ENCODE results near the gene APCDD1.
"Not testable (repeated sequence)": the region's sequence is repeated elsewhere in the genome, so short reads cannot be mapped to it uniquely, and the experiment has no call there.

The APCDD1 gene

DNA sequence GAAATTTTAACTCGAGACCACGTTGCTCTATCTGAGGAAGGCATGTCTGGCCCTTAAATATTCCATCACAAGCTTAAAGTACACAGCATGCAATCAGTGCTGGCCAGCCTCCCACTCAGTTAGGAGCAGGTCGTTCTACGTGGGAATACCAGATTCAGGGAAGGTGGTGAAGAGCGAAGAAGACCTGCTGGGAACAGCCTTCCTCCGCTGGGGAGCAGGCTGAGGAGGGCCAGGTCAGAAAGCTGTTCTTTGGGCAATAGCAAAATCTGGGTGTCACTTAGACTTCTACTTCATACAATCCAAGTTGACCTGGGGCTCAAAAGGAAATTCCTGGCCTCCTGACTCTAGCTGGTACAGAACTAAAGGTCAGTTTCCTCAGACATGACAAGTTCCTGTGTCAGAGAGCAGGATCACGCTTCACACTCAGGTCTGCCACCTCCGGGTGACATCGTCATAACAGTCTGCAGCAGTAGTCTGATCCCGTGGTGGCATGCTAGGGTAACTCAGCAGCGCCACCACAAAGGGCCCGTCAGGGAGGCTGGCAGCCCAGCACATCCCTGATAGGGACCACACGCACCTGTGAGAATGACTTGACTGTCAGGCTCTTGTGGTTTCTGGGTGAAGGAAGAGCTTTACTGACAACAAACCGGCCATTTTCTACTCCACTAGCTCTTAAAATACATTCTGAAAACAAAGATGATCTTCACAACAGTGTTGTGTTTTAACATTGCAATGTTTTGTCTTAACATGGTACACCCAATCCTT is 36.1 kb downstream of the APCDD1 start:
- H3K4me1 ChIP-seq = no peaks in the 10 kb centered on the region
- DNase-seq = no peak
- H3K9me3 ChIP-seq = no peaks in the 10 kb centered on the region
- no peak overlapping the region for H3K4me3 ChIP-seq (ENCODE audit: low read depth, low read length)
- H3K36me3 ChIP-seq = no peaks in the 10 kb centered on the region
- TF ChIP-seq, protein P1, sequence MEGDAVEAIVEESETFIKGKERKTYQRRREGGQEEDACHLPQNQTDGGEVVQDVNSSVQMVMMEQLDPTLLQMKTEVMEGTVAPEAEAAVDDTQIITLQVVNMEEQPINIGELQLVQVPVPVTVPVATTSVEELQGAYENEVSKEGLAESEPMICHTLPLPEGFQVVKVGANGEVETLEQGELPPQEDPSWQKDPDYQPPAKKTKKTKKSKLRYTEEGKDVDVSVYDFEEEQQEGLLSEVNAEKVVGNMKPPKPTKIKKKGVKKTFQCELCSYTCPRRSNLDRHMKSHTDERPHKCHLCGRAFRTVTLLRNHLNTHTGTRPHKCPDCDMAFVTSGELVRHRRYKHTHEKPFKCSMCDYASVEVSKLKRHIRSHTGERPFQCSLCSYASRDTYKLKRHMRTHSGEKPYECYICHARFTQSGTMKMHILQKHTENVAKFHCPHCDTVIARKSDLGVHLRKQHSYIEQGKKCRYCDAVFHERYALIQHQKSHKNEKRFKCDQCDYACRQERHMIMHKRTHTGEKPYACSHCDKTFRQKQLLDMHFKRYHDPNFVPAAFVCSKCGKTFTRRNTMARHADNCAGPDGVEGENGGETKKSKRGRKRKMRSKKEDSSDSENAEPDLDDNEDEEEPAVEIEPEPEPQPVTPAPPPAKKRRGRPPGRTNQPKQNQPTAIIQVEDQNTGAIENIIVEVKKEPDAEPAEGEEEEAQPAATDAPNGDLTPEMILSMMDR (IDR thresholded peaks at IDR 0.05; ENCODE audit: low read depth, low read length) = 0 out of 2 replicates have a peak, but pooled peaks have one; percentile 5
- no peaks in the 10 kb centered on the region for H3K27me3 ChIP-seq

DNA sequence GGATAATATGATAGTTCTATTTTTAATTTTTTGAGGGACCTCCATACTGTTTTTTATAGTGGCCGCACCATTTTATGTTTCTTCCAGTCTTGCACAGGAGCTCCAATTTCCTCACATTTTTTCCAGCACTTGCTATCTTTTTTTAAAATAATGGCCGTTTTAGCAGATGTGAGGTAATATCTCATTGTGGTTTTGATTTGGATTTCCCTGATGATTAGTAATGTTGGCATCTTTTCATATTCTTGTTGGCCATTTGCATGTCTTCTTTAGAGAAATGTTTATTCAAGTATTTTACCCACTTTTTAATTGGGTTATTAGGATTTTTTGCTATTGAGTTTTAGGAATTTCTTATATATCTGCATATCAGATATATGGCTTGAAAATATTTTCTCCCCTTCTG is 41.5 kb downstream of the APCDD1 start:
- H3K9me3 ChIP-seq = no peaks in the 10 kb centered on the region
- H3K27me3 ChIP-seq = no peaks in the 10 kb centered on the region
- H3K4me3 ChIP-seq (ENCODE audit: low read depth, low read length) = no peak overlapping the region
- no peaks in the 10 kb centered on the region for H3K36me3 ChIP-seq
- no peak for DNase-seq
- TF ChIP-seq, protein P1 (IDR thresholded peaks at IDR 0.05; ENCODE audit: low read depth, low read length) = no peak
- no peaks in the 10 kb centered on the region for H3K4me1 ChIP-seq

DNA sequence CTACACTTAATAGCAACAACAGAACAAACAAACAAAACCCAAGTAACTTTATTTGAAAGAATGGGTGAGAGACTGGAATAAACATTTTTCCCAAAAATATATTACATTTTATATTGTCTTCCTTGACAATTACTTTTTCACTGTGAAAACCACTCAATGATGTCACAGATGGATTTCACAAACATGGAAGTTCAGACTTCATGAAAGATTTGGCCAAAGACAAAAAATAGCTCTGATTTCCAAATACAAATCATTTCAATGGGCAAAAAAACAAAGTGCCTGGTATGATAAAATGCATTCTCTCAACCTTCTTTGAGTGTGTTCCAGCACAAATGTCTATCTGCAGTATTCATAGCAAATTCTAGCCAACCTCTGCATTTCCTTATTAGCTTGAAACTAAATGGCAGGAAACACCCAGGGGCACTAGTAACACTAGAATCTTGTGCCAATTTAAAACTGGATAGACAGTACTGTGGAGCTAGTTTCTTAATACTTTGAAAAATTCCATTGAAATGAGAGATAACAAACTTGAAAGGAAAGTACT is 42.8 kb downstream of the APCDD1 start:
- no peaks in the 10 kb centered on the region for H3K9me3 ChIP-seq
- TF ChIP-seq, protein P1 (IDR thresholded peaks at IDR 0.05; ENCODE audit: low read depth, low read length) = no peak
- H3K4me1 ChIP-seq = no peaks in the 10 kb centered on the region
- no peak for DNase-seq
- H3K36me3 ChIP-seq = no peaks in the 10 kb centered on the region
- no peaks in the 10 kb centered on the region for H3K27me3 ChIP-seq
- H3K4me3 ChIP-seq (ENCODE audit: low read depth, low read length) = no peak overlapping the region

DNA sequence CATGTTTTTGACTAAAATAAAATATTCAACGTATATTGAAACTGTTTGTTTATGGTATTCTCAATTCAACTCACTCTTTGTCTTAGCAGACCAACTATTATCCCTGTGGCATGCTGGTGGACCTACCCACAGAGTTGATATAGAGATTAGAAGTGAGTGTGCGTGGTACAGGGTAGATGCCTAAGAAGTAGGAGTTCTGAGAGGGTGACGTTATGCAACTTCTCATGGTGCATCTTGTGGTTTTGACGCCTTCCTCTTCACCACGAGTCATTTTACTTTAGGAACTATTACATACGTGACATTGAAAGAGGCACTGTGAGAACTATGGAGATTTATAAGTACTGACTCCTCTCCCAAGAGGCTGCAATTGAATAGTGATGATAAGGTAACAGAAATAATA is 44.8 kb downstream of the APCDD1 start:
- Histone ChIP-seq H3K27me3 (no peaks in the 10 kb centered on the region), H3K9me3 (no peaks in the 10 kb centered on the region), H3K4me3 (ENCODE audit: low read depth, low read length) (no peak overlapping the region), H3K36me3 (no peaks in the 10 kb centered on the region), H3K4me1 (no peaks in the 10 kb centered on the region)
- TF ChIP-seq, protein P1 (IDR thresholded peaks at IDR 0.05; ENCODE audit: low read depth, low read length) = no peak
- DNase-seq = no peak

DNA sequence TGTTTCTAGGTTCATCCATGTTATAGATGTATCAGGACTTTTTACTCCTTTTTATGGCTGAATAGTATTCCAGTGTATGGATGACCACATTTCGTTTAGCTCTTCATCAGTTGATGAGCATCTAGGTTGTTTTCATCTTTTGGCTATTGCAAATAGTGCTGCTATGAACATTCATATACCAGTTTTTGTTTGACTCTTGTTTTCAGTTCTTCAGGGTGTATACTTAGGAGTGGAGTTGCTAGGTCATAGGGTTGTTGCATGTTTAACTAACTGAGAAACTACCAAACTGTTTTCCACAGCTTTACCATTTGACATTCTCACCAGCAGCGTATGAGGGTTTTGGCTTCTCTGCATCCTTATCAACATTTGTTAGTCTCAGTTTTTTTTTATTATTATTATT is 45.6 kb downstream of the APCDD1 start:
- H3K4me1 ChIP-seq = no peaks in the 10 kb centered on the region
- no peak for DNase-seq
- TF ChIP-seq, protein P1 (IDR thresholded peaks at IDR 0.05; ENCODE audit: low read depth, low read length) = no peak
- H3K9me3 ChIP-seq = no peaks in the 10 kb centered on the region
- no peak overlapping the region for H3K4me3 ChIP-seq (ENCODE audit: low read depth, low read length)
- H3K36me3 ChIP-seq = no peaks in the 10 kb centered on the region
- no peaks in the 10 kb centered on the region for H3K27me3 ChIP-seq

DNA sequence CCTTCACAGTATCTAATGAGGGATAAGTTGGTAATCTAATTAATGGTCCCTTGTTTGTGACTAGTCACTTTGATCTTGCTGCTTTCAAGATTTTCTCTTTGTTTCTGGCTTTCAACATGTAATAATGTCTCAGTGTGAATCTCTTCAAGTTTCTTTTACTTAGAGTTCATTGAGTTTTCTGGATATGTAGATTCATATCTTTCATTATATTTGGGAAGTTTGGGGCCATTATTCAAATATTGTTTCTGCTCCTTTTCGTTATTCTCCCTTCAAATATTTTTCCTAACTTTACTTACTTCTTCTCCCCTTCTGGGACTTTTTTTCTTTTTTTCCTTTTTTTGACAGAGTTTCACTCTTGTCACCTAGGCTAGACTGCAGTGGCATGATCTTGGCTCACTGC is 50.3 kb downstream of the APCDD1 start:
- no peak overlapping the region for H3K4me3 ChIP-seq (ENCODE audit: low read depth, low read length)
- H3K27me3 ChIP-seq = no peaks in the 10 kb centered on the region
- no peaks in the 10 kb centered on the region for H3K36me3 ChIP-seq
- H3K9me3 ChIP-seq = no peaks in the 10 kb centered on the region
- DNase-seq = no peak
- H3K4me1 ChIP-seq = no peaks in the 10 kb centered on the region
- TF ChIP-seq, protein P1 (IDR thresholded peaks at IDR 0.05; ENCODE audit: low read depth, low read length) = no peak

DNA sequence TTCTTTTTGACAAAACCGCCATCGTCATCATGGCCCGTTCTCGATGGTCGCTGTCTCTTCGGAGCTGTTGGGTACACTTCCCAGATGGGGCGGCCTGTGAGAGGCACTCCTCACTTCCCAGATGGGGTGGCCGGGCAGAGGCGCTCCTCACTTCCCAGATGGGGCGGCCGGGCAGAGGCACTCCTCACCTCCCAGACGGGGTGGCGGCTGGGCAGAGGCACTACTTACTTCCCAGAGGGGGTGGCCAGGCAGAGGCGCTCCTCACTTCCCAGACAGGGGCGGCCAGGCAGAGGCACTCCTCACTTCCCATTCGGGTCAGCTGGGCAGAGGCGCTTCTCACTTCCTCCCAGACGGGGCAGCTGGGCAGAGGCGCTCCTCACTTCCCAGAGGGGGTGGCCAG is 51.5 kb downstream of the APCDD1 start:
- not testable (repeated sequence) for H3K9me3 ChIP-seq; H3K4me1 ChIP-seq; H3K27me3 ChIP-seq; H3K36me3 ChIP-seq; H3K4me3 ChIP-seq (ENCODE audit: low read depth, low read length); DNase-seq

All from BE2C (cell line).